Measurements from ENCODE around the gene SMIM45.

The SMIM45 gene

GRCh38 chr22:41917903-41918791, 33.8 kb upstream of the SMIM45 start:
- Histone ChIP-seq H3K4me1 (ENCODE audit: control insufficient read depth, low read depth, low read length) (no peaks in the 10 kb centered on the region), H3K27ac (ENCODE audit: low read length) (no peak overlapping the region), H3K4me3 (ENCODE audit: low read length) (no peak overlapping the region), H3K9ac (ENCODE audit: low read length) (no peak overlapping the region), H3K36me3 (ENCODE audit: control insufficient read depth, low read depth, low read length) (no peaks in the 10 kb centered on the region), H3K9me3 (ENCODE audit: control insufficient read depth, low read depth, low read length) (no peaks in the 10 kb centered on the region), H3K27me3 (ENCODE audit: control insufficient read depth, insufficient read depth, low read length) (peaks cover 95% of the 10 kb centered on the region)

GRCh38 chr22:41919357-41920224, 32.4 kb upstream of the SMIM45 start:
- Histone ChIP-seq H3K9me3 (ENCODE audit: control insufficient read depth, low read depth, low read length) (no peaks in the 10 kb centered on the region), H3K4me1 (ENCODE audit: control insufficient read depth, low read depth, low read length) (no peaks in the 10 kb centered on the region), H3K27ac (ENCODE audit: low read length) (no peak overlapping the region), H3K9ac (ENCODE audit: low read length) (peak overlapping the region; percentile 28), H3K4me3 (ENCODE audit: low read length) (peak overlapping the region; percentile 61), H3K27me3 (ENCODE audit: control insufficient read depth, insufficient read depth, low read length) (peaks cover 95% of the 10 kb centered on the region), H3K36me3 (ENCODE audit: control insufficient read depth, low read depth, low read length) (no peaks in the 10 kb centered on the region)

GRCh38 chr22:41920271-41920976, 31.5 kb upstream of the SMIM45 start:
- Histone ChIP-seq H3K27me3 (ENCODE audit: control insufficient read depth, insufficient read depth, low read length) (peaks cover 95% of the 10 kb centered on the region), H3K9me3 (ENCODE audit: control insufficient read depth, low read depth, low read length) (no peaks in the 10 kb centered on the region), H3K4me1 (ENCODE audit: control insufficient read depth, low read depth, low read length) (peaks cover 4% of the 10 kb centered on the region), H3K27ac (ENCODE audit: low read length) (no peak overlapping the region), H3K36me3 (ENCODE audit: control insufficient read depth, low read depth, low read length) (no peaks in the 10 kb centered on the region), H3K4me3 (ENCODE audit: low read length) (peak overlapping the region; percentile 61), H3K9ac (ENCODE audit: low read length) (no peak overlapping the region)

GRCh38 chr22:41922328-41922727, 29.6 kb upstream of the SMIM45 start:
- Histone ChIP-seq H3K9me3 (ENCODE audit: control insufficient read depth, low read depth, low read length) (no peaks in the 10 kb centered on the region), H3K4me1 (ENCODE audit: control insufficient read depth, low read depth, low read length) (peaks cover 6% of the 10 kb centered on the region), H3K36me3 (ENCODE audit: control insufficient read depth, low read depth, low read length) (no peaks in the 10 kb centered on the region), H3K9ac (ENCODE audit: low read length) (no peak overlapping the region), H3K4me3 (ENCODE audit: low read length) (no peak overlapping the region), H3K27ac (ENCODE audit: low read length) (no peak overlapping the region), H3K27me3 (ENCODE audit: control insufficient read depth, insufficient read depth, low read length) (peaks cover 95% of the 10 kb centered on the region)

GRCh38 chr22:41922940-41923594, 28.9 kb upstream of the SMIM45 start:
- H3K36me3 ChIP-seq (ENCODE audit: control insufficient read depth, low read depth, low read length), result no peaks in the 10 kb centered on the region
- H3K27ac ChIP-seq (ENCODE audit: low read length), result no peak overlapping the region
- H3K4me1 ChIP-seq (ENCODE audit: control insufficient read depth, low read depth, low read length), result peaks cover 6% of the 10 kb centered on the region
- H3K4me3 ChIP-seq (ENCODE audit: low read length), result no peak overlapping the region
- H3K27me3 ChIP-seq (ENCODE audit: control insufficient read depth, insufficient read depth, low read length), result peaks cover 95% of the 10 kb centered on the region
- H3K9ac ChIP-seq (ENCODE audit: low read length), result no peak overlapping the region
- no peaks in the 10 kb centered on the region for H3K9me3 ChIP-seq (ENCODE audit: control insufficient read depth, low read depth, low read length)

GRCh38 chr22:41923595-41924276, 28.2 kb upstream of the SMIM45 start:
- peaks cover 6% of the 10 kb centered on the region for H3K4me1 ChIP-seq (ENCODE audit: control insufficient read depth, low read depth, low read length)
- no peak overlapping the region for H3K9ac ChIP-seq (ENCODE audit: low read length)
- no peak overlapping the region for H3K27ac ChIP-seq (ENCODE audit: low read length)
- no peak overlapping the region for H3K4me3 ChIP-seq (ENCODE audit: low read length)
- no peaks in the 10 kb centered on the region for H3K9me3 ChIP-seq (ENCODE audit: control insufficient read depth, low read depth, low read length)
- H3K27me3 ChIP-seq (ENCODE audit: control insufficient read depth, insufficient read depth, low read length), result peaks cover 94% of the 10 kb centered on the region
- no peaks in the 10 kb centered on the region for H3K36me3 ChIP-seq (ENCODE audit: control insufficient read depth, low read depth, low read length)

GRCh38 chr22:41925783-41926460, 26.0 kb upstream of the SMIM45 start:
- H3K4me3 ChIP-seq (ENCODE audit: low read length), result peak overlapping the region; percentile 37
- no peaks in the 10 kb centered on the region for H3K9me3 ChIP-seq (ENCODE audit: control insufficient read depth, low read depth, low read length)
- H3K9ac ChIP-seq (ENCODE audit: low read length), result no peak overlapping the region
- H3K27me3 ChIP-seq (ENCODE audit: control insufficient read depth, insufficient read depth, low read length), result peaks cover 82% of the 10 kb centered on the region
- peaks cover 6% of the 10 kb centered on the region for H3K4me1 ChIP-seq (ENCODE audit: control insufficient read depth, low read depth, low read length)
- H3K36me3 ChIP-seq (ENCODE audit: control insufficient read depth, low read depth, low read length), result no peaks in the 10 kb centered on the region
- no peak overlapping the region for H3K27ac ChIP-seq (ENCODE audit: low read length)

- H3K36me3 ChIP-seq (ENCODE audit: control insufficient read depth, low read depth, low read length), result no peaks in the 10 kb centered on the region
- H3K4me1 ChIP-seq (ENCODE audit: control insufficient read depth, low read depth, low read length), result peaks cover 6% of the 10 kb centered on the region
- no peak overlapping the region for H3K9ac ChIP-seq (ENCODE audit: low read length)
- no peaks in the 10 kb centered on the region for H3K9me3 ChIP-seq (ENCODE audit: control insufficient read depth, low read depth, low read length)
- H3K4me3 ChIP-seq (ENCODE audit: low read length), result no peak overlapping the region
- peaks cover 67% of the 10 kb centered on the region for H3K27me3 ChIP-seq (ENCODE audit: control insufficient read depth, insufficient read depth, low read length)
- no peak overlapping the region for H3K27ac ChIP-seq (ENCODE audit: low read length)
These were observed 24.1 kb upstream of the SMIM45 start for GRCh38 chr22:41927813-41928212.

- Histone ChIP-seq H3K9ac (ENCODE audit: low read length) (no peak overlapping the region), H3K4me3 (ENCODE audit: low read length) (no peak overlapping the region), H3K27me3 (ENCODE audit: control insufficient read depth, insufficient read depth, low read length) (peaks cover 57% of the 10 kb centered on the region), H3K36me3 (ENCODE audit: control insufficient read depth, low read depth, low read length) (no peaks in the 10 kb centered on the region), H3K9me3 (ENCODE audit: control insufficient read depth, low read depth, low read length) (no peaks in the 10 kb centered on the region), H3K4me1 (ENCODE audit: control insufficient read depth, low read depth, low read length) (peaks cover 6% of the 10 kb centered on the region), H3K27ac (ENCODE audit: low read length) (no peak overlapping the region)
These were observed 23.1 kb upstream of the SMIM45 start for GRCh38 chr22:41928593-41929417.

- Histone ChIP-seq H3K27ac (ENCODE audit: low read length) (no peak overlapping the region), H3K4me3 (ENCODE audit: low read length) (no peak overlapping the region), H3K9ac (ENCODE audit: low read length) (no peak overlapping the region), H3K27me3 (ENCODE audit: control insufficient read depth, insufficient read depth, low read length) (peaks cover 51% of the 10 kb centered on the region), H3K36me3 (ENCODE audit: control insufficient read depth, low read depth, low read length) (no peaks in the 10 kb centered on the region), H3K4me1 (ENCODE audit: control insufficient read depth, low read depth, low read length) (peaks cover 6% of the 10 kb centered on the region), H3K9me3 (ENCODE audit: control insufficient read depth, low read depth, low read length) (no peaks in the 10 kb centered on the region)
These were observed 22.5 kb upstream of the SMIM45 start for GRCh38 chr22:41929418-41929810.
